T-helper 1 cell treated with Interleukin-12 subunit alpha and Interleukin-12 subunit beta and Interleukin-4 antibody, amounts not matched to agents 30 ng/mL and 1 ng/mL, for 36 hours (primary cell): ENCODE results near the gene GPX3. TPM values are rescaled to one million over a fixed set of nuclear protein-coding genes. Genes with fewer than 3 reads are reported as not detected.

Experiments used
- intact Hi-C: fragments of 100-400 bp; cut with micrococcal nuclease; formaldehyde crosslinking; loops from one replicate; pipeline ENCODE4 v1.15.1; 2024
- total RNA-seq: library from RNA; stranded (reverse); gene quantifications from 2 replicates; pipeline ENCODE4 v1.2.3, GENCODE V29; 2022

The GPX3 gene
- total RNA-seq: not detected in 2 replicates

GRCh38 chr5:151020304-151021110 is at the start of gene GPX3:
TSS of gene GPX3 (plus strand) at chr5:151020591. CDS start at chr5:151020655, 64 bp downstream.
- intact Hi-C loops: no loop called here

DNA sequence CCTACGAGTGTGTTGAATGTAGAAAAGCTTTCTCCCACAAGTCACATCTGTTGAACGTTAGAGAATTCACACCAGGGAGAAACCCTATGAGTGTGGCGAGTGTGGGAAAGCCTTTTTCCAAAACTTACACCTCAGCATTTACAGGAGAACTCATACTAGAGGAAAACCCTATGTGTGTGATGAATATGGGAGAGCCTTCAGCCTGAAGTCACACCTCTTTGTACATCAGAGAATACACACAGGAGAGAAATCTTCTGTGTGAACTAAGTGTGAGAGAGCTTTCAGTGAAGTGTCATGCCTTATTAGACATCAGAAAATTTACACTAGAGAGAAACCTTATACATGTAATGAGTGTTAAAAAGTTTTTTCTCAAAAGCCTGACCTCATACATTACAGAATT is 41.8 kb upstream of the GPX3 start:
- intact Hi-C loops: no loop called here

GRCh38 chr5:150987746-150988145 is 32.6 kb upstream of the GPX3 start:
- intact Hi-C loops: no loop called here

DNA sequence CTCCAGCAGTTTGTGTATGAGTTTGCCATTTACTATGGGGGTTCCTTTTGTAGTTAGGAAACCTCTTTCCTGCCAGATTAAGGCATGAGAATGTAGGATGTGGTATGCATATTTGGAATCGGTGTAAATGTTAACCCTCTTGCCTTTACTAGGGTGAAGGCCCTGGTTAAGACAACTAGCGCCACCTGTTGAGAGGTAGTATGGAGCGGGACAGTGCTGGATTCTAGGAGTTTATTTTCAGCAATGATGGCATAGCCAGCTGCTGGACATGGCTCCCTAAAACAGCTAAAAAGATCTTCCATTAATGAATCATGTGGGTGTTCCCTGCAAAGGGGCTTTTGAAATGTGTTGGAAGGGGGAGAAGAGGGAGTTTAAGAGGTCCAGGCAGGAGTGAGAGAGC is 30.7 kb upstream of the GPX3 start:
- intact Hi-C loops: loop anchor here (1.0 kb wide), 1 partner anchor 428 kb away; no protein-coding TSS in a partner anchor

DNA sequence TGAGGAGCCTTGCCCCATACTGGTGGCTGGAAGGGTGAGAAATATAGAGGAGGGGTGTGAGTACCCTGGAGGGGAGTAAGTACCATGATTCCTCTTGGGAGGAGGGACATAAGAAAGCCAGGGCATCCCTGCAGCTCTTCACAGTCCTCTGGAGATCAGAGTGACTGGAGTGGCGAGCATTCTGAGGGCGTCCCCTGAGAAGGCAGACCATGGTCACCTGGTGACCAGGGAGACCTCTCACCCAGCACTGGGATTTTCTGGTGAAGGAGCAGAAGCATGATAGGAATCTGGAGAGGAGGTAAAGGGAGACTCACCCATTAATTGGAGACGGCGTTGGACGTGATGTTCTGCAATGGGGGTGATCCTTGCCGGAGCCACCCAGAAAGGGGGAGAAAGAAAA is 27.7 kb upstream of the GPX3 start:
- intact Hi-C loops: no loop called here

DNA sequence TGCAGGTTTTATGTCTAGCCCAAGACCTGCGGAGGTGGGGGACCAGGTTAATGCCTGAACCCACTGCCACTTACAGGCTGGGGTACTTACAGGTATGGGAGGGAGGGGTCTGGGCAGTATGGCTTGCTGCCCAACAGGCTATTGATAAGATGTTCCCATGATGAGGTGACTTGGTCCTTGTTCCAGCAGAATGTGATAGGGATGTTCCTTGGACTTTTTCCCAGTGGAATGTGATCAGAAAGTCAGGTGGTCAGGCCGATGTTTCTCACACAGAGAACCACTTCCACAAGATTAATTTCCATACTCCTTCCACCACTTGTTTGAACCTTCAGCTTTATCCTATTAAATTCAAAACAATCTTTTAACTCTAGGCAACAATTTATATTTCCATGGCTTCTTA is 27.0 kb upstream of the GPX3 start:
- intact Hi-C loops: no loop called here

- intact Hi-C loops: no loop called here
These were observed 26.5 kb upstream of the GPX3 start for GRCh38 chr5:150993826-150994412.

DNA sequence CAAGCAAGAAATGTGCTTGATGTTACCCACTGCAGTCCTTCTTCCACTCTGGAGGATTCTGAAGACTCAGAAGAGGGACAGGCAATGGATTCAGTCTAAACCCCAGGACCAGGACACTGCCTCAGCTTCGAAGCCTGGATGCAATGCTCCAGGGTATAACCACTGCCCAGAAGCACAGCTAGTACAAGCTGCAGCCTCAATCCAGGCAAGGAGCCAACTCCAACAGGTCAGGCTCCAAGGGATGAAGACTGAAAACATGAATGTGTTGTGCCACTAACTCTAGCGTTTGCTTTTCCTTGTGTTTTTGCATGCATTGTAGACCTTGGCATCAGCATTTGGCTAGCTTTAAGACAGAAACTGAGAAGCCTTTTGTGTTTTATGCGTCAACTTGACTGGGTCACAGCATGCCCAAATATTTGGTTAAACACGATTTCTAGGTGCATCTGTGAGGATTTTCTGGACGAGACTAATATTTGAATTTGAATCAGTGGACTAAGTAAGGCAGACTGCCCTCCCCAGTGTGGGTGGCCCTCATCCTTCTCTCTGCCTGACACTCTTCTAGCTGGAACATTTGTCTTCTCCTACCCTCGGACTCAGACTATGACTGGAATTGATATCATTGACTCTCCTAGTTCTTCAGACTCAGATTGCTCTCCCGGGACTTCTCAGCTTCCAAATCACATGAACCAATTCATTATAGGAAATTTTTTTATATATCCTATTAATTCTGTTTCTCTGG is 20.5 kb upstream of the GPX3 start:
- intact Hi-C loops: no loop called here

GRCh38 chr5:151001436-151001835 is 19.0 kb upstream of the GPX3 start:
- intact Hi-C loops: no loop called here

GRCh38 chr5:151002250-151002649 is 18.1 kb upstream of the GPX3 start:
- intact Hi-C loops: no loop called here

DNA sequence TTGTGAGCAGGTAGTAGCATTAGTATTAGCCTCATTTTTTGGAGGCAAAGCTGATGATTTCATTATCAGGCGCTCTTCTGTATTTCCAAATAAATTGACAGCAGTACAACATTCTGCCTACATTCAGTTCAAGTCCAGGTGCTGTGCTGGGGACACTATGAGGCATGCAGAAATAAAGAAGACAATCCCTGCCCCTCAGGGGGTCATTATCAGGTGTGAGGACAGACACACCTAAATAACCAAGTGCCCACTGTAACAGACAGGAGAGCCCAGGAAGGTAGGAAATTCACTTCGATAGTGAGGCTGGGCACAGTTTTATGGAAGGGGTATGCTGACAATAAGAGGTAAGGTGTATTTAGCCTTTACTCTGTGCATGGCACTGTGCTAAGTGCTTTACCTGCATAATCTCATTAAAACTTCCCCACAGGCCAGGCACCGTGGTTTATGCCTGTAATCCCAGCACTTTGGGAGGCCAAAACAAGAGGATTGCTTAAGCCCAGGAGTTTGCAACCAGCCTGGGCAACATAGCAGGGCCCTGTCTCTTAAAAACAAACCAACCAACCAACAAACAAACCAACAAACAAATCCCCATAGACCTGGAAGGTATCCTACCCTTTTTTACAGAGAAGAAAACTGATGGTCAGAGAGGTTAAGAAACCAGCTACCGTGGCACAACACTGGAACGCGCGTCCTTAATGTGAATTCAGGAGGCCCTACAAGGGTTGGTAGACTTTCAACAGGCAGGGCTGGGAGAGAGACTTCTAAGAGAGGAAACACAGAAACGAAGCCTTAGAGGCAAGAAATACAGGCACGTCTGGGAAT is 17.5 kb upstream of the GPX3 start:
- intact Hi-C loops: no loop called here

DNA sequence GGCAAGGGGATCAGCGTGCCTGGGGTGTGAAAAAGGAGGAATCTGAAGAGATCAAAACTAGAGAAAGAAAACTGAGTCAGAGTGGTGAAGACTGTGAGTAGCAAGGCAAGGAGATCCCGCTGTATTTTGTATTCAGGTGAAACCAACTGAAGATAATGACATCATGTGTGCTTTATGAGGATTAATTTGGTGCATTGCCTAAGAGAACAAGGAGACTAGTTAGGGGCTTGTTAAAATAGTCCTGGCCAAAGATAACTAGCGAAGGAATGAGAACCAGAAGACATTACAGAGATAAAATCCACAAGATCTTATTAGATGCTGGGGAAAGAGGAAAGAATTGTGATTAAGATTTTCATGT is 16.9 kb upstream of the GPX3 start:
- intact Hi-C loops: no loop called here

GRCh38 chr5:151004499-151004898 is 15.9 kb upstream of the GPX3 start:
- intact Hi-C loops: no loop called here

GRCh38 chr5:151005187-151005949 is 15.0 kb upstream of the GPX3 start:
- intact Hi-C loops: no loop called here

DNA sequence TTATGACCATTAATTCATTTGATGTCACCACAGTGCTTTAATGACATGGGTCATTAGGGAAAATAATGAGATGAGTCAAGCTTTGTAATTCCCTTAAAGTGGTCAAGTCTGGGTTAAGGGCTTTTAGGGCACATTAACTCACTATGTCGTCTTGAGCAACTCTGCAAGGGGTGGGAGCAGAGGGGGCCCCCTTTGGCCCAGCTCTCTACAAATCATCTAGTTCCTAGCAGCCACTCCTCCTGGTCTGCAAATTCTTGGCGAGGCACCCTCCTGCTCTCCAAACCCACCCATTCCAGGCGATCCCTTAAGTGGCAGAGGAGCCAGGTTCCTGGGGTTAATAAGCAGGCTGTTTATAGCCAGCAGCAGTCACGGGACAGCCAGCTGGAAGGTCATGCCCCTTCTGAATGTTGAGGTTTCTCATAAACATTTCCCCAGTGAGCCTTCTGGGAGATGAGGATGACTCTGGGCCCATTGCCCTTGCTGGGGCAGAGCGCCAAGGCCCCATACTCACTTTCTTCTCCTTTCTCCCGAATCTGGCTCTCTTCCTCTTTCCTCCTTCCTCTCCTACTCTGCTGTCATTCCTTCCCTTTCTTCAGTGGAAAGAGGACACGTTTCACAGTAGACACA is 14.3 kb upstream of the GPX3 start:
- intact Hi-C loops: no loop called here

GRCh38 chr5:151006704-151007334 is 13.6 kb upstream of the GPX3 start:
- intact Hi-C loops: no loop called here

DNA sequence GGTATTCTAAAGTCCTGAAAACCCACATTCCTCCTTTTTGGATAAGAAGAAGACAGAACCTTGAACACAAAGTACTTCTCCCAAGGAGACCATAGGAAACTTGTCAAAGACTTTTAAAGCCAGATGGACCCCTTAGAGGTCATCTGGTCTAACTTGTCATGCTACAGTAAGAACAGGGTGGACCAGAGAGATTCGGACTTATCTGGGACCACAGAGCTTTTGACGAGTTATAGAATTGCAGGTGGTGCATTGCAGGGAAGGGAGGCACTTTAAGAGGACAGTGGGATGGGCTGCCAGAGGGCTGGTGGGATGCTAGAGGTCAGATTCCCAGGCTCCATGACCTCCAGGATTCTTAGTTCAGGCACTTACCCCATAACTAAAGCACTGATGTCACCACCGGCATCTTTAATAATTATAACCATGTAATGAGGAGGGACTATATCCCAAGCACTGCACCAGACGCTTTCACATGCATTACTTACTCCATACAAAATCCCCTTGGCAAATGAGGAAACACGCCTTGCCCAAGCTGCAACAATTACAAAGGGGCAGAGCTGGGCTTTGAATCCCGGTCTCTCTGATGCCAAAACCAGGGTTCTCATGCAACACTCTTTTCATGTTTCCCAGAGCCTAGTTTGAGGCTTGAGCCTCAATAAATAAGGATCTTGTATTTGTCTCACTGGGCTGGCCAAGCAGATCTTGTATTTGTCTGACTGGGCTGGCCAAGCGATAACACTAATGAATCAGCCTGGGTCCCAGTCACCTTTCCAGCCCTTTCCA is 12.8 kb upstream of the GPX3 start:
- intact Hi-C loops: no loop called here

GRCh38 chr5:151008210-151008491 is 12.2 kb upstream of the GPX3 start:
- intact Hi-C loops: no loop called here

DNA sequence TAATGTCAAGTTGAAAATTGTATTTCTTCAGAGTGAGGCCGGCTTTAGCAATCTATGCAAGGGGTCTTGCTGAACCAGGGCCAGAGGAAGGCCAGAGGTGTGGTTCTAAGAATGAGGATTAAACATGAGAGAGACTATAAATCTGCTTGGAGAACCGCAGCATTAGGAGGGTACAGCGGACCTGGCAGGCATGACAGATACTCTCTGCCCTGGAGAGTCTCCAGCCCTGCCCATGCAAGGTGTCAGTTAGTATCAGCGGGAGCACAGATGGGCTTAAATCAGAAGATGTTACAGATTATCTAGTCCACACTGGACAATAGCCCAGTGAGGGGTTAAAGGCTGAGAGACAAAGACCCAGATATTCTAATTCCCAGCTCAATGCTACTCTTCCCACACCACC is 11.5 kb upstream of the GPX3 start:
- intact Hi-C loops: no loop called here
